DOHH2 (cell line): ENCODE measurements around the gene PHLPP2.

Experiments used
- EZH2phosphoT487 ChIP-seq: fragments of 200-600 bp; sonication (generic); IDR thresholded peaks from 2 replicates; pipeline ENCODE4 v1.6.1; 2017; ENCODE audit warnings: borderline replicate concordance, mild to moderate bottlenecking, antibody characterized with exemption, low read length, moderate library complexity, mixed read lengths
- TF ChIP-seq, protein P1 (sequence below): fragments of 200-600 bp; sonication (generic); IDR thresholded peaks from one replicate; pipeline ENCODE4 v1.5.1; 2014; ENCODE audit warnings: antibody characterized with exemption, mild to moderate bottlenecking, low read depth, low read length; ENCODE audit not compliant: poor library complexity, severe bottlenecking

DNA sequence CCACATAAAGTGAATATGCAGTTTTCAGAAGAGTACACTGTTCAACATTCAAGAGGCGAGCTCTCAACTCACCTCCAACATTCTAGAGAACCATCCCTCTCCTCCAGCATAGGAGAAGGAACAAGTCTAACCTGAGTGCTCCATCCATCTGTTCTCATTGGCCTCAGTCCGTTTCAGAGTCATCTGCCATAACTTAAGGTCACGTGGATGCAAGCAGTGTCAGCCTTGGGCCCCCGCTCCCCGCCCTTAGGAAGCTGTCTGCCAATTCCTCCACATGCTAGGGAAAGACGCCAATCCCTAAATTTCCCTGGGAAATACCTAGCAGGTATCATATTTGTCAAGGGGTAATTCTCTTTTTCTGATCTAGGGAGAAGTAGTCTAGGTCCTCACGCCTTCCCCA lies 77.1 kb downstream of the PHLPP2 start:
- no peak for TF ChIP-seq EZH2phosphoT487
- TF ChIP-seq, protein P1, sequence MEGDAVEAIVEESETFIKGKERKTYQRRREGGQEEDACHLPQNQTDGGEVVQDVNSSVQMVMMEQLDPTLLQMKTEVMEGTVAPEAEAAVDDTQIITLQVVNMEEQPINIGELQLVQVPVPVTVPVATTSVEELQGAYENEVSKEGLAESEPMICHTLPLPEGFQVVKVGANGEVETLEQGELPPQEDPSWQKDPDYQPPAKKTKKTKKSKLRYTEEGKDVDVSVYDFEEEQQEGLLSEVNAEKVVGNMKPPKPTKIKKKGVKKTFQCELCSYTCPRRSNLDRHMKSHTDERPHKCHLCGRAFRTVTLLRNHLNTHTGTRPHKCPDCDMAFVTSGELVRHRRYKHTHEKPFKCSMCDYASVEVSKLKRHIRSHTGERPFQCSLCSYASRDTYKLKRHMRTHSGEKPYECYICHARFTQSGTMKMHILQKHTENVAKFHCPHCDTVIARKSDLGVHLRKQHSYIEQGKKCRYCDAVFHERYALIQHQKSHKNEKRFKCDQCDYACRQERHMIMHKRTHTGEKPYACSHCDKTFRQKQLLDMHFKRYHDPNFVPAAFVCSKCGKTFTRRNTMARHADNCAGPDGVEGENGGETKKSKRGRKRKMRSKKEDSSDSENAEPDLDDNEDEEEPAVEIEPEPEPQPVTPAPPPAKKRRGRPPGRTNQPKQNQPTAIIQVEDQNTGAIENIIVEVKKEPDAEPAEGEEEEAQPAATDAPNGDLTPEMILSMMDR: no peak
